Measurements from ENCODE around the gene SGO2. TPM values are rescaled to one million over a fixed set of nuclear protein-coding genes. Genes with fewer than 3 reads are reported as not detected.

Gene SGO2
- polyA plus RNA-seq, 1 experiment, result 3.2 TPM

GRCh38 chr2:200498402-200499162 lies 27.4 kb upstream of the SGO2 start:
- no peak for TF ChIP-seq CTCF (IDR thresholded peaks at IDR 0.05; ENCODE audit: insufficient read depth, low read depth, low read length)
- no peak for DNase-seq (ENCODE audit: low read depth)

GRCh38 chr2:200502196-200502595 lies 23.8 kb upstream of the SGO2 start:
- no peak for TF ChIP-seq CTCF (IDR thresholded peaks at IDR 0.05; ENCODE audit: insufficient read depth, low read depth, low read length)
- Histone ChIP-seq H3K4me3 (ENCODE audit: low read depth, low read length) (no peak overlapping the region), H3K27me3 (ENCODE audit: control insufficient read depth, insufficient read depth, low read length) (no peaks in the 10 kb centered on the region), H3K36me3 (ENCODE audit: control insufficient read depth, insufficient read depth, low read length) (no peaks in the 10 kb centered on the region)
- CTCF ChIA-PET, result interaction anchor here (1.5 kb wide), 1 partner anchor 9 kb away, joined by 4 read pairs; no protein-coding TSS in a partner anchor
- no peak for DNase-seq (ENCODE audit: low read depth)
- POLR2A ChIA-PET, result no interaction called here

More at GRCh38 chr2:200498402-200499162, 27.4 kb upstream of the SGO2 start:
- POLR2A ChIA-PET, result no interaction called here
- CTCF ChIA-PET, result interaction anchor here (2.5 kb wide), 1 partner anchor 11 kb away, joined by 8 read pairs; the partner anchor contains the start of gene KCTD18
- Histone ChIP-seq H3K27me3 (ENCODE audit: control insufficient read depth, insufficient read depth, low read length) (no peaks in the 10 kb centered on the region), H3K4me3 (ENCODE audit: low read depth, low read length) (no peak overlapping the region), H3K36me3 (ENCODE audit: control insufficient read depth, insufficient read depth, low read length) (peaks cover 3% of the 10 kb centered on the region)

- ChIA-PET CTCF (interaction anchor here (1.1 to 1.5 kb wide), 2 partner anchors 10 to 533 kb away, joined by 3 to 4 read pairs; no protein-coding TSS in a partner anchor), POLR2A (no interaction called here)
- TF ChIP-seq CTCF (IDR thresholded peaks at IDR 0.05; ENCODE audit: insufficient read depth, low read depth, low read length), result no peak
- DNase-seq (ENCODE audit: low read depth), result no peak
- Histone ChIP-seq H3K27me3 (ENCODE audit: control insufficient read depth, insufficient read depth, low read length) (no peaks in the 10 kb centered on the region), H3K4me3 (ENCODE audit: low read depth, low read length) (no peak overlapping the region), H3K36me3 (ENCODE audit: control insufficient read depth, insufficient read depth, low read length) (no peaks in the 10 kb centered on the region)
Observed at GRCh38 chr2:200506679-200507078, 19.3 kb upstream of the SGO2 start.

GRCh38 chr2:200507179-200507578 lies 18.8 kb upstream of the SGO2 start:
- DNase-seq (ENCODE audit: low read depth), result no peak
- ChIA-PET POLR2A (no interaction called here), CTCF (interaction anchor here (1.1 to 3.0 kb wide), 4 partner anchors 10 to 534 kb away, joined by 3 to 8 read pairs (median 4); no protein-coding TSS in a partner anchor)
- no peak for TF ChIP-seq CTCF (IDR thresholded peaks at IDR 0.05; ENCODE audit: insufficient read depth, low read depth, low read length)
- H3K27me3 ChIP-seq (ENCODE audit: control insufficient read depth, insufficient read depth, low read length), result no peaks in the 10 kb centered on the region
- H3K4me3 ChIP-seq (ENCODE audit: low read depth, low read length), result no peak overlapping the region
- no peaks in the 10 kb centered on the region for H3K36me3 ChIP-seq (ENCODE audit: control insufficient read depth, insufficient read depth, low read length)

- POLR2A ChIA-PET, result interaction anchor here (0.5 kb wide), 1 partner anchor 262 kb away, joined by 10 read pairs; no protein-coding TSS in a partner anchor
- Histone ChIP-seq H3K4me3 (ENCODE audit: low read depth, low read length) (peak overlapping the region; percentile 77), H3K27me3 (ENCODE audit: control insufficient read depth, insufficient read depth, low read length) (peaks cover 6% of the 10 kb centered on the region), H3K36me3 (ENCODE audit: control insufficient read depth, insufficient read depth, low read length) (no peaks in the 10 kb centered on the region)
- CTCF ChIA-PET, result interaction anchor here (0.7 to 3.0 kb wide), 16 partner anchors 11 to 536 kb away, joined by 3 to 29 read pairs (median 4); partner anchors contain the start of gene SGO2
- DNase-seq (ENCODE audit: low read depth), result no peak
- TF ChIP-seq CTCF (IDR thresholded peaks at IDR 0.05; ENCODE audit: insufficient read depth, low read depth, low read length), result no peak
Observed at GRCh38 chr2:200509235-200509611, 16.8 kb upstream of the SGO2 start.
